ENCODE measurements around the gene HEPHL1. TPM values are rescaled to one million over a fixed set of nuclear protein-coding genes. Genes with fewer than 3 reads are reported as not detected.

The HEPHL1 gene
- total RNA-seq, 1 experiment from 2014 or later: not detected

DNA sequence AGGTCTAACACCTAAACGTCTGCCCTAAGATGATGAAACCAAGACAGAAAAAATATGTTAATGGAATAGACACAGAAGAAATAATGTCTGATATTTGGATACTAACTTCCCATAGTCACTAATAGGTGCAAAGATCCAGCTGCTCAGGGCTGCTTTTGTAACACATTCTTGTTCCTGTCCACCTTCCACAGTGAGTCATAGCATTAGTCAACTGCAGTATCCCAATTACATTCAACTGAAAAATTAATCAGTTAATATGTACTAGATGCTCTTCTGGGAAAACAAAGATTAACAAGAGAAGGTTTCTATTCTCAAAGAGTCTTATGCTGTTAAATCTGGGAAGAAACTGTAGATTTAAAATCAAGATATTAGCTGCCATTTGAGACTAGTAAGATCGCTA, 47.6 kb downstream of the HEPHL1 start:
- no peak for DNase-seq (ENCODE audit: low read depth, low spot score)
- H3K27me3 ChIP-seq (ENCODE audit: insufficient read depth, low read length): peaks cover 6% of the 10 kb centered on the region; the same call in 1 of the 2 replicates
- H3K9me2 ChIP-seq (ENCODE audit: insufficient read depth): no peaks in the 10 kb centered on the region
- BruUV-seq (replicated peaks): no TSS peak
- ATAC-seq: no peak
- H2AFZ ChIP-seq (ENCODE audit: low read depth, low read length, poor library complexity, severe bottlenecking): no peak overlapping the region
- no peaks in the 10 kb centered on the region for H3K9me3 ChIP-seq (ENCODE audit: control insufficient read depth in 1 of 2, insufficient read depth in 1 of 2, low read depth in 1 of 2, low read length in 2 of 2)
- intact Hi-C loops (cut with micrococcal nuclease): no loop called here
- H3K36me3 ChIP-seq (ENCODE audit: control insufficient read depth in 1 of 2, insufficient read depth in 2 of 2, low read length in 2 of 2): no peaks in the 10 kb centered on the region
- H3K9ac ChIP-seq (ENCODE audit: low read length): no peak overlapping the region
- H4K20me1 ChIP-seq (ENCODE audit: insufficient read depth): no peaks in the 10 kb centered on the region
- POLR2A ChIA-PET: no interaction called here
- RAD21 ChIA-PET (ENCODE audit: low non-redundant PET in 1 of 2, low total read pairs in 2 of 2, uncharacterized antibody in 2 of 2, unreplicated experiment in 2 of 2): no interaction called here
- CTCF ChIA-PET: no interaction called here
- no peak for TF ChIP-seq SRF (IDR thresholded peaks at IDR 0.05; ENCODE audit: low read depth)
- TF ChIP-seq POLR2AphosphoS5 (IDR thresholded peaks at IDR 0.05; ENCODE audit: low read depth, low read length): no peak
- TF ChIP-seq ELF1 (IDR thresholded peaks at IDR 0.05; ENCODE audit: borderline replicate concordance, low read depth): no peak
- TF ChIP-seq CBX3 (IDR thresholded peaks at IDR 0.05; ENCODE audit: low read depth): no peak
- no peak for TF ChIP-seq POLR2A (IDR thresholded peaks at IDR 0.05; ENCODE audit: borderline replicate concordance, extremely low read depth, insufficient read depth, insufficient read length)
- TF ChIP-seq MAX (IDR thresholded peaks at IDR 0.05): no peak
- TF ChIP-seq JUND (IDR thresholded peaks at IDR 0.05): no peak
- TF ChIP-seq CTCF (IDR thresholded peaks at IDR 0.05 in 2 of 3, conservative IDR thresholded peaks at IDR 0.05 in 1 of 3; ENCODE audit: borderline replicate concordance in 1 of 3, insufficient read depth in 1 of 3, low read depth in 2 of 3, low read length in 2 of 3): no peak
- TF ChIP-seq FOSL1 (IDR thresholded peaks at IDR 0.05; ENCODE audit: low read depth): no peak
- no peak for TF ChIP-seq SIN3A (IDR thresholded peaks at IDR 0.05; ENCODE audit: low read depth)
- TF ChIP-seq EGR1 (IDR thresholded peaks at IDR 0.05; ENCODE audit: low read depth): no peak
- TF ChIP-seq EZH2 (IDR thresholded peaks at IDR 0.05): no peak
- no peak for TF ChIP-seq ZNF274 (IDR thresholded peaks at IDR 0.05; ENCODE audit: low read depth, low read length)
- TF ChIP-seq CEBPB (IDR thresholded peaks at IDR 0.05; ENCODE audit: low read depth): no peak
- H3K4me2 ChIP-seq (ENCODE audit: low read length): no peak overlapping the region
- no peak overlapping the region for H3K27ac ChIP-seq (ENCODE audit: low read depth, low read length)
- H3K79me2 ChIP-seq (ENCODE audit: insufficient read depth, low read length): no peaks in the 10 kb centered on the region
- no peaks in the 10 kb centered on the region for H3K4me1 ChIP-seq (ENCODE audit: control insufficient read depth in 1 of 2, insufficient read depth in 2 of 2, low read length in 2 of 2)
- H3K4me3 ChIP-seq (replicated peaks in 1 of 2; ENCODE audit: low read depth in 1 of 2, low read length in 2 of 2): no peak overlapping the region

Data from HCT116 (cell line).